DMS153 treated with DMSO at 0.1 percent for 48 hours (cell line): ENCODE measurements around the gene CLEC2D.
"Not testable (repeated sequence)": the region's sequence is repeated elsewhere in the genome, so short reads cannot be mapped to it uniquely, and the experiment has no call there.

Experiments
- DNase-seq: peaks from one replicate; lab custom pipeline; 2025; ENCODE audit not compliant: unreplicated experiment; lab: John Stamatoyannopoulos, UW

Gene CLEC2D

DNA sequence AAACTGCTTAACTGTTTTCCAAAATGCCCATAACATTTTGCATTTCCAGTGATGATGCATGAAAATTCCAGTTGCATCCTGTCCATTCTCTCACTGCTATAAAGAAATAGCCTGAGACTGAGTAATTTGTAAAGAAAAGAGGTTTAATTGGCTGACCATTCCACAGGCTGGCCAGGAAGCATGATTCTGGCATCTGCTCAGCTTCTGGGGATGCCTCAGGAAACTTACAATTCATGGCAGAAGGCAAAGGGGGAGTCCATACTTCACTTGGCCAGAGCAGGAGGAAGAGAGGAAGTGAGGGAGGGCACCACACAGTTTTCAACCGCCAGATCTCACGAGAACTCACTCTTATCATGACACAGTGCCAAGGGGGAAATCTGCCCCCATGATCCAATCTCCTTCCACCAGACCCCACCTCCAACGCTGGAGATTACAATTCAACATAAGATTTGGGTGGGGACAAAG, 18.2 kb upstream of the CLEC2D start:
- no peak for DNase-seq

DNA sequence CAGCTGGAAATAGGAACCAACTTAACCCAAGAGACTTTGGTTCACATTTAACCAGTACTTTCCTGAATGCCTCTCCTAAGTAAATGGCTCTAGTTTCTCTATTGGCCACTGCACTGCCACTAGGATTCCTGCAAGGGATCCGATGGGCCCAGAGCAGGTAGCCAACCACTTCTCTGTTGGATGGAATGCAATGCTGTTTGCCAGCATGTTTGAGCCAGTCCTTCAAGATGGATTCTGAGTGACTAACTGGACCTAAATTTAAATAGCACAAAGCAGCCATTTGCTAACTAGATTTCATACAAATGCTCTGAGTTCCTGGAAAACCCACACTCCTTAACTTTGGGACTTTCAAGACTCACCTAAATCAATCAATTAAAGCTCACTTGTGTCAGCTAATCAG, 9.5 kb upstream of the CLEC2D start:
- DNase-seq: no peak

DNA sequence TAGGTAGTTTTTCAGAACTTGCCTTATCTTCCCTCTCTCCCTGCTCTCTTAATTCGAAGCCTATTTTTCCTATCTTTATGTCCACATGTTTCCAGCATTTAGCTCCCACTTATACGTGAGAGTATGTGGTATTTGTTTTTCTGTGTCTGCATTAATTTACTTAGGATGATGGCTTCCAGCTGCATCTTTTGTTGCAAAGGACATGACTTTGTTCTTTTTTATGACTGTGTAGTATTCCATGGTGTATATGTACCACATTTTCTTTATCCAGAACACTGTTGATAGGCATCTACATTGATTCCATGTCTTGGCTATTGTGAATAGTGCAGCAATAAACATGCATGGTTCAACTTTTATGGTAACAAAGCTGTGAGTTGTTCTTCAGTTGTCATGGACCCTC, 7.8 kb upstream of the CLEC2D start:
- DNase-seq: no peak

DNA sequence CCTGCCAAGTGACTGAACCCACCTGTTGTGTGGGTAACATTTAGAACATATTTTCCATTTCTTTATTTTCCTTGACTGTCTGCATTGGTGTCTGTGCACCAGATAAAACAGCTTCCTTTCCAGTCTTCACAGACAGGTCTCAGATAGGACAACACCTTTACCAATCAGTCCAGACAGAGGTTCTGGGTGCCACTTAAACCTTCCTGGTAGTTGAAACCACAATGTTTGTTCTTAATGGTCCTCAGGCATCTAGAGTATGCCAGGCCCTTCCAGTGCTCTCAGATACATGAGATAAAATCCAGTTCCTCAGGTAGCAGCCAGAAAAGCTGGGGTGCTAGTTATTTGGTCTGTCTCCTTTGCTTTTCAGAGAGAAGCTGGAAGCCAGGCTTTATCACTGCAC, 7.0 kb upstream of the CLEC2D start:
- DNase-seq: no peak

DNA sequence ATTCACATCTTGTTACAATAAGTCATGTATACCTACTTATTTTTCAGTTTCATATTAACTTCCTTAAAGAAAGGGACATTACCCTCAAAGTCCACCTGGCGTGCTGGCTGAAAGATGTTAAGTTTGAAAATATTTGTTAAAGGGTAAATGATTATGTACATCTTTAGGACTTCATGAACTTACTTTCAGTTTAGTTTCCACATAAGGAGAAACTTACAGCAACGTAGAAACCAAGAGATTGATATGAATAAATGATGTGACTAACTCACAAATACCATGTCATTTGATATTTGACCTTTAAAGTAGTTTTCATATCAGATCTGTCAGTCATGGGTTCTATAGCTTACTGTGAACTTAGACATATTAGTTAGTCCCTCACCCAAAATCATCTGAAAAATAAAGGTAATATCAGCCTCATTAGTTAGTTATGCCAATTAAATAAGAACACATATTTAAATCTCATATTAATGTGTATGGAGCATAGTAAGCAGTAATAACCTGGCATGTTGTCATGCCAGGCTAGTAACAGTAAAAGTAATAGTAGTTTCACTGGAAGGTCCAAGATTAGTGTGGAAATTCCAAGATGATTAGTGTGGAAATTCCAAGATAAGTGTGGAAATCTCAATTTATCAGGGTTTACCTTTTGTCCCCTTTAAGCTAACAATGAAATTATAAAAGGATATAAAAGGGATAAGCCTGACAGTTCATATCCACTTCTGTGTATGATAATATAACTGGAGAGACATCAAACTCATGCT, 1.9 kb upstream of the CLEC2D start:
- no peak for DNase-seq

DNA sequence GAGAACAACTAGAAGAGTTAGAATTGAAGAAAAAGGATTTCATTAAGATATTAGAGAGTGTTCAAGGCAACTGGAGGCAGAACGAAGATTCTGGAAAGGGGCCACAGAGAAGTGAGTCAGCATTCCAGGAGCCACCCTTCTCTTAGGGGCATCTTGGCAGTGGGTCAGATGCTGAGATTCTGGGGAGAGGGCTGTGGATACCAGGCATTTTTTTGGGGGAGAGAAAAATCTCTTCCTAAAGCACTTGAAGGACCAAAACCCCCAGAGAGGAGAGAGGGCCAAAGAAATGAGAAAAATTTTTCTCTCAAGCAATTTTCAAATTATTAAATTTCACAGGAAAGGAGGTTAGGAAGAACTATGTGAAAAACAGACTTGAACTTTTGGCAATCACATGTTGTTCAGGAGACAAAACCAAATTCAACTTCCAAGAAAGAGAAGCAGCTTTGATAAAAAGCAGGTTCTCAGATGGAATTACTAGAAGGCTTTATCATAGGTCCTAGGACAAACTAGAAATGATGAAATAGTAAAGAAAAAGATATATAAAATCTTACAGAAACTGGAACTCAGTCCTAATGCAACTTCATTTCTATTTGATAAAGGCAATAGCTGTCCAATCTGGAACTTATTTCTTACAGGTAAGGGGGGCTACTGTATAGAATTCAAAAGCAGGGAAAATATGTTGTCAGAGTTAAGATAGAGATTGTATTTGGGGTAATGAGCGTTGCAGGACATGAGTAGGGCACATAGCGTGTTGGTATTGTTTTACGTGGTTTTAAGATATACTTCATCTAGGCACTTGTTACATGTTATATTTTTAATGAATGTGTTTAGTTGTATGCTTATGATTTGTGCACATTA, 1.1 kb upstream of the CLEC2D start:
- no peak for DNase-seq

DNA sequence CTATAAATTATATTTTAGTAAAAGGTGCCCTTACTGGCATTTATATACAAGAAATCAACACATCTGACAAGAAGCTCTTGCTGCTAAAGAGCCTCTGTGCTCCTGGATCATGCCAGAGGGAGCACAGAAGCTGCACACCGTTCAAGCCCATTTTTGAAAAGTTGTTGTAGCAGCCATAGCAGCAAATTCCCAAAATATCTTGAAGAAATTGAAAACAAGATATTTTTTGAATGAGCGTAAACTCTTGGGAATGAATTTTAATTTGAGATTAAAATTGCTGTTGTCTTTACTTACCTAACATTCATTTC, 540 bp upstream of the CLEC2D start:
- DNase-seq: no peak

DNA sequence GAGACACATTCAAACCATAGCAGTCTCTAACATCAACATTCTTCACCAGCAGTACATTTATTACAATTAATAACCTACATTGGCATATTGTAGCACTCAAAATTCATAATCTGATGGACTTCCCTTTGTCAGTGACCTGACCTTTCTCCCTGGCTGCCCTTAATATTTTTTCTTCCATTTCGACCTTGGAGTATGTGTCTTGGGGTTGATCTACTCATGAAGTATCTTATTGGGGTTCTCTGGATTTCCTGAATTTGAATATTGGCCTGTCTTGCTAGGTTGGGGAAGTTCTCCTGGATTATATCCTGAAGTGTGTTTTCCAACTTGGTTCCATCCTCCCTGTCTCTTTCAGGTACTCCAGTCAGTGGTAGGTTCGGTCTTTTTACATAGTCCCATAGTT, 2.8 kb downstream of the CLEC2D start:
- DNase-seq: not testable (repeated sequence)

DNA sequence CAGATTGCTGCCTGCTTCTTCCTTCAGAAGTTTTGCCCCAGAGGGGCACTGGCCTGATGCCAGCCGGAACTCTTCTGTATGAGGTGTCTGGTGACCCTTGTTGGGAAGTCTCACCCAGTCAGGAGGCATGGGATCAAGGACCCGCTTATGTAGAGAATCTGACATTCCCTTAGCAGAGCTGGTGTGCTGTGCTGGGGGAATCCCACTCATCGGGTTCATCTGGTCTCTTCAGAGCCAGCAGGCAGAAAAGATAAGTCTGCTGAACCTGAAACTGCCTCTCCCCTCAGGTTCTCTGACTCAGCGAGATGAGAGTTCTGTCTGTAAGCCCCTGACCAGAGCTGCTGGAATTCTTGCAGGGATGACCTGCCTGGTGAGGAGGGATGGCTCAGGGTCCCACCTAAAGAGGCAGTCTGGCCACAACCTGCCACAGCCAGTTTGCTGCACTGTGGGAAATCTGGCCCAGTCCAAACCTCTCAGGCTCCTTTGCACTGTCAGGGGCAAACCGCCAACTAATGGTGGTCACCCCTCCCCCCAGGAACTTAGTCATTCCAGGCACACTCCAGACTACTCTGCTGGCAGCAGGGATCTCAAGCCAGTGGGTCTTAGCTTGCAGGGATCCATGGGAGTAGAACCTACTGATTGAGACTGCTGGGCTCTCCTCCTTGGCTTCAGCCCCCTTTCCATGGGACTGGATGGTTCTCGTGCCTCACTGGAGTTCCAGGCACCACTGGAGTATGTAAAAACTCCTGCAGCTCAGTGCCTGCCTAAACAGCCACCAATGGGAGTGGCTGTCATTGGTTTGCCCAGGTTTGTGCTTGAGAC, 4.1 kb downstream of the CLEC2D start:
- no peak for DNase-seq

DNA sequence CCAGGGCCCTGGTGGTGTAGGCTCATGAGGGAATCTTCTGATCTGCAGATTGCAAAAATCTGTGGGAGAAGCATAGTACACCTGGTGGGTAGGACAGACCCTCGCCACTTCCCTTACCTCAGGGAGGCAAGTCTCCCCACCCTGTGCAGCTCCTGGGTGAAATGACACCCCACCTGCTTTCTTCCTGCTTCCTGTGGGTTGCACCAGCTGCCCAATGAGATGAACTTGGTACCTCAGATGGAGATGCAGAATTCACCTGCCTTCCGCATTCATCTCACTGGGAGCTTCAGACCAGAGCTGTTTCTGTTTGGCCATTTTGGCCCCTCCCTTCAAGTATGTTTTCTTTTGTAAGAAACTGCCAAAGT, 4.7 kb downstream of the CLEC2D start:
- DNase-seq: no peak

DNA sequence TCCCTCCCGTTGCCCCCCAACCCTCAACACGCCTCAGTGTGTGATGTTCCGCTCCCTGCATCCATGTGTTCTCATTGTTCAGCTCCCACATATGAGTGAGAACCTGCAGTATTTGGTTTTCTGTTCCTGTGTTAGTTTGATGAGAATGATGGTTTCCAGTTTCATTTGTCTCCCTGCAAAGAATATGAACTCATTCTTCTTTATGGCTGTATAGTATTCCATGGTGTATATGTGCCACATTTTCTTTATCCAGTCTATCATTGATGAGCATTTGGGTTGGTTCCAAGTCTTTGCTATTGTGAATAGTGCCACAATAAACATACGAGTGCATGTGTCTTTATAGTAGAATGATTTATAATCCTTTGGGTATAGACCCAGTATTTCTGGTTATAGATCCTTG, 13.0 kb downstream of the CLEC2D start:
- not testable (repeated sequence) for DNase-seq

DNA sequence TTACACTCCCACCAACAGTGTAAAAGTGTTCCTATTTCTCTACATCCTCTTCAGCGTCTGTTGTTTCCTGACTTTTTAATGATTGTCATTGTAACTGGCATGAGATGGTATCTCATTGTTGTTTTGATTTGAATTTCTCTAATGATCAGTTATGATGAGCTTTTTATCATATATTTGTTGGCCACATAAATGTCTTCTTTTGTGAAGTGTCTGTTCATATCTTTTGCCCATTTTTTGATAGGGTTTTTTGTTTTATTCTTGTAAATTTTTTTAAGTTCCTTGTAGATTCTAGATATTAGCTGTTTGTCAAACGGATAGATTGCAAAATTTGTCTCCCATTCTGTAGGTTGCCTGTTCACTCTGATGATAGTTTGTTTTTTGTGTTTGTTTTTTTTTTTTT, 13.4 kb downstream of the CLEC2D start:
- not testable (repeated sequence) for DNase-seq

DNA sequence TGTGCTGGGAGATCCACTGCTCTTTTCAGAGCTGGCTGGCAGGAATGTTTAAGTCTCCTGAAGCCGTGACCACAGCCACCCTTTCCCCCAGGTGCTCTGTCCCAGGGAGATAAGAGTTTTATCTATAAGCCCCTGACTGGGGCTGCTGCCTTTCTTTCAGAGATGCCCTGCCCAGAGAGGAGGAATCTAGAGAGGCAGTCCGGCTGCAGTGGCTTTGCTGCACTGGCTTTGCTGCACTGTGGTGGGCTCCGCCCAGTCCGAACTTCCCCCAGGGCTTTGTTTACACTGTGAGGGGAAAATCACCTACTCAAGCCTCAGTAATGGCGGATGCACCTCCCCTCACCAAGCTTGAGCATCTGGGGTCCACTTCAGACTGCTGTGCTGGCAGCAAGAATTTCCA, 15.9 kb downstream of the CLEC2D start:
- not testable (repeated sequence) for DNase-seq

DNA sequence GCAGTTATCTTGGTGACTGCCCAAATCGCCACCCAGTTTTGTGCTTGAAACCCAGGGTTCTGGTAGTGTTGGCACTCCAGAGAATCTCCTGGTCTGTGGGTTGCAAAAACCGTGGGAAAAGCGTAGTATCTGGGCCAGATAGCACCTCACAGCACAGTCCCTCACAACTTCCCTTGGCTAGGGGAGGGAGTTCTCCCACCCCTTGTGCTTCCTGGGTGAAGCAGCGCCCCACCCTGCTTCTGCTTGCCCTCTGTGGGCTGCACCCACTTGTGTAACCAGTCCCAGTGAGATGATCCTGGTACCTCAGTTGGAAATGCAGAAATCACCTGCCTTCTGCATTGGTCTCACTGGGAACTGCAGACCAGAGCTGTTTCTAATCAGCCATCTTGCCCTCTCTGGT, 16.4 kb downstream of the CLEC2D start:
- DNase-seq: no peak

DNA sequence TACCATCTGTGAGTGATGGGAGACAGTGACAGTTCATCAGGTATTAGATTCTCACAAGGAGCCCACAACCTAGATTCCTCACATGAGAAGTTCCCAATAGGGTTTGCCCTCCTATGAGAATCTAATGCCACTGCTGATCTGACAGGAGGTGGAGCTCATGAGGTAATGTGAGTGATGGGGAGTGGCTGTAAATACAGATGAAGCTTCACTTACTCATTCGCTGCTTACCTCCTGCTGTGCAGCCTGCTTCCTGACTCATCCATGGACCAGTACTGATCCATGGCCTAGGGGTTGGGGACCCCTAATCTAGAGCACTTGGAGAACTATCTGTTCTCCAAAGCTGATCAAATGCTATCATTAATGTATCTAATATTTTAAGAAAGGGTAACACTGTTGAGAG, 17.7 kb downstream of the CLEC2D start:
- DNase-seq: no peak

DNA sequence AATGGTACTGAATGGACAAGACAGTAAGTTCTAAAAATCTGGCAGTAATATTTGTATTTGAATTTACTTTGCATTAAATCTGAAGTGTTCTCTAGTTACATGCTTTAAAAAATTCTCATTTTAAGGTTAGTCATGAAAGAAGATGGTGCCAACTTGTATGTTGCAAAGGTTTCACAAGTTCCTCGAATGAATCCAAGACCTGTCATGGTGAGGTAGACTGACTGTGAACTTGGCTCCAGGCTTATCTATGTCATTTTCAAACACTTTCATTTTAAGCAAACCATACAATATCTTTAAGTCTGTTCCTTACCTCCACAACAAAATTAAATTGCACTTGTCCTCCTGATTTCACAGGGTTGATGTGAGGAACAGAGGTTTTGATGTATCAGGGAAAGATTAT, 23.4 kb downstream of the CLEC2D start:
- no peak for DNase-seq

DNA sequence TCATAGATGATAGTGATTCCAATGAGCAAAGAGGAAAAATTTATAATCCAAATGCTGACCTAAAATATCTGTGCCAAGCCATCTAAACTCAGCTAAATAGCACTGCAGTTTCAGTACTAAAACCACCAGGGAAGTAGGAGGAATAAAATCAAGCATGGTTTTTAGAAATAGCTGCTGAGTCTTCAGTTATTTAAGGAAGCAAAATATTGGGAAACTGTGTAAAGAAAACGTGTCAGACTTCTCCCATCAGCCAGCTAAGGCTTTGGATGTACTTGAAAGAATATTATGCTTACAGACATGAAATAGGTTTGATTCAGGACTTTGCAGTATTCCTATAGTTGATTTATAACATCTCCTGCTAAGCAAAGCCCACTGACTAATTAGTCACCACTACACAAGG, 24.7 kb downstream of the CLEC2D start:
- no peak for DNase-seq

DNA sequence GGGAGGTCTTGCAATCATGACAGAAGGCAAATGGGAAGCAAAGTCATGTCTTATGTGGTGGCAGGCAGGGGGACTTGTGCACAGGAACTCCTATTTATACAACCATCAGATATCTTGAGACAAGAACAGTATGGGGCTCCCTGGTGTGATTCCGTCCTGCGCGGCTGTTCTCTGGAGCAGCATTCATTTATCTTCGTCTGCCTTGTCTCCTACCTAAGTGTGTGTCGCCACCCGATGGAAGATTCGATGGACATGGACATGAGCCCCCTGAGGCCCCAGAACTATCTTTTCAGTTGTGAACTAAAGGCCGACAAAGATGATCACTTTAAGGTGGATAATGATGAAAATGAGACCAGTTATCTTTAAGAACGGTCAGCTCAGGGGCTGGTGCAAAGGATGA, 25.6 kb downstream of the CLEC2D start:
- not testable (repeated sequence) for DNase-seq

DNA sequence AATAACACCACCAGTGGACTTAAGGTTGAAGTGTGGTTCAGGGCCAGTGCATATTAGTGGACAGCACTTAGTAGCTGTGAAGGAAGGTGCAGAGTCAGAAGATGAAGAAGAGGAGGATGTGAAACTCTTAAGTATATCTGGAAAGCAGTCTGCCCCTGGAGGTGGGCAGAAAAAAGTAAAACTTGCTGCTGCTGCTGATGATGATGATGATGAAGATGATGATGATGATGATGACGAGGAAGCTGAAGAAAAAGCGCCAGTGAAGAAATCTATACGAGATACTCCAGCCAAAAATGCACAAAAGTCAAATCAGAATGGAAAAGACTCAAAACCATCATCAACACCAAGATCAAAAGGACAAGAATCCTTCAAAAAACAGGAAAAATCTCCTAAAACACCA, 26.1 kb downstream of the CLEC2D start:
- not testable (repeated sequence) for DNase-seq

DNA sequence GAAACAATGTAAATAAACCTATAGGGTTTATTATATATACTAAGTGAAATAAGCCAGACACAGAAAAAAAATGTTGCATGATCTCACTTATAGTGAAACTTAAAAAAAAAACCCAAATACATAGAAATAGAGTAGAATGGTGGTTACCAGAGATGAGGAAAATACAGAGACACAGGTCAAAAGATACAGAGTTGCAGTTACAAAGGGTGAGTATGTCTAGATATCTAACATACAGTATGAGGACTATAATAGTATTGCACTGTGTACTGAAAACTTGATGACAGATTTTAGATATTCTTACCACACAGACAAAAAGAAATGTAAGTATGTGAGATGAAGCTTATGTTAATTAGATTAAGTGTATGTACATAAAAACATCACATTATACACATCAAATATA, 28.1 kb downstream of the CLEC2D start:
- DNase-seq: no peak

DNA sequence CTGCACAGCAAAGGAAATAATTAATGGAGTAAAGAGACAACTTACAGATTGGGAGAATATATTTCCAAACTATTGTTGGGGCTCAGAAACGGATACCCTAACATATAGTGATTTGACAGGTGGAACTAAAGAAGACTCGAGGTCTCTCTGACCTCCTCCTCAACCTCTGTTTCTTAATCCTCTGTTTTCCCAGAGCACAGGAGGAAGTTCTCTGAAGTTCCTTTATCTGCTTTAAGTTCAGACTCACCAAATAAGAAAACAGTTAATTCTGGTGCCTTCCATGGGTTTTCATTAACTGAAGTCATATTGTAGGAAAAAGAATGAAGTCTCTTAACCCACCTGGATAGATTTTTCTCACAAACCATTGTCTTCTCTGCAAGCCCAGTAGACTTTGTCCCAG, 29.2 kb downstream of the CLEC2D start:
- DNase-seq: no peak
